GM12878 (cell line): ENCODE measurements around the gene CTBP1.

ENCODE experiments used
- GATAD2B ChIP-seq: fragments of 450-650 bp; conservative IDR thresholded peaks from 2 replicates; pipeline ENCODE4 v1.6.1; 2017; ENCODE audit warnings: low read depth, mild to moderate bottlenecking, moderate library complexity
- NR2F1 ChIP-seq: fragments of 450-650 bp; conservative IDR thresholded peaks from 2 replicates; pipeline ENCODE4 v1.6.1; 2017; ENCODE audit warnings: mild to moderate bottlenecking
- POLR2A ChIP-seq: IDR thresholded peaks from 2 replicates; pipeline ENCODE4 v1.6.1; 2011; ENCODE audit warnings: low read depth, mild to moderate bottlenecking, low read length
- SMAD1 ChIP-seq: fragments of 450-650 bp; IDR thresholded peaks from 2 replicates; pipeline ENCODE4 v1.6.1; 2018; ENCODE audit warnings: mild to moderate bottlenecking, low read depth; ENCODE audit not compliant: partially characterized antibody
- TF ChIP-seq, protein P1 (sequence below), 3 experiments: IDR thresholded peaks in 2 of 3; conservative IDR thresholded peaks in 1 of 3; 2 replicates each; pipeline ENCODE4 v1.5.1; 2011; ENCODE audit warnings: low read depth in 3 of 3, low read length in 3 of 3, mild to moderate bottlenecking in 3 of 3, control low read depth in 2 of 3, moderate library complexity in 2 of 3, inconsistent platforms in 1 of 3, mixed read lengths in 1 of 3; ENCODE audit not compliant: control insufficient read depth in 2 of 3, insufficient read depth in 1 of 3; ENCODE audit errors: extremely low read depth in 1 of 3

- TF ChIP-seq GATAD2B: no peak
- no peak for TF ChIP-seq SMAD1
- no peak for TF ChIP-seq POLR2A
- TF ChIP-seq NR2F1: no peak
- TF ChIP-seq, protein P1, sequence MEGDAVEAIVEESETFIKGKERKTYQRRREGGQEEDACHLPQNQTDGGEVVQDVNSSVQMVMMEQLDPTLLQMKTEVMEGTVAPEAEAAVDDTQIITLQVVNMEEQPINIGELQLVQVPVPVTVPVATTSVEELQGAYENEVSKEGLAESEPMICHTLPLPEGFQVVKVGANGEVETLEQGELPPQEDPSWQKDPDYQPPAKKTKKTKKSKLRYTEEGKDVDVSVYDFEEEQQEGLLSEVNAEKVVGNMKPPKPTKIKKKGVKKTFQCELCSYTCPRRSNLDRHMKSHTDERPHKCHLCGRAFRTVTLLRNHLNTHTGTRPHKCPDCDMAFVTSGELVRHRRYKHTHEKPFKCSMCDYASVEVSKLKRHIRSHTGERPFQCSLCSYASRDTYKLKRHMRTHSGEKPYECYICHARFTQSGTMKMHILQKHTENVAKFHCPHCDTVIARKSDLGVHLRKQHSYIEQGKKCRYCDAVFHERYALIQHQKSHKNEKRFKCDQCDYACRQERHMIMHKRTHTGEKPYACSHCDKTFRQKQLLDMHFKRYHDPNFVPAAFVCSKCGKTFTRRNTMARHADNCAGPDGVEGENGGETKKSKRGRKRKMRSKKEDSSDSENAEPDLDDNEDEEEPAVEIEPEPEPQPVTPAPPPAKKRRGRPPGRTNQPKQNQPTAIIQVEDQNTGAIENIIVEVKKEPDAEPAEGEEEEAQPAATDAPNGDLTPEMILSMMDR (IDR thresholded peaks at IDR 0.05 in 2 of 3, conservative IDR thresholded peaks at IDR 0.05 in 1 of 3; ENCODE audit: control insufficient read depth in 2 of 3, extremely low read depth in 1 of 3, insufficient read depth in 1 of 3, low read depth in 3 of 3, low read length in 3 of 3): no peak
These were observed 54.7 kb downstream of the CTBP1 start for GRCh38 chr4:1194010-1194900.
